Stimulated activated CD4-positive, alpha-beta T cell treated with anti-CD3 and anti-CD28 coated beads, Interleukin-1b, Interleukin-23, amount 100 ng/mL, for 1 hour (primary cell): Measurements from ENCODE around the gene OR4D2.
A peak's percentile ranks its signal among the peaks of the same experiment; 100 is the strongest.

ENCODE experiments used
- DNase-seq, 2 donors: peaks; one replicate each; pipeline ENCODE4 v3.0.0-alpha.2; 2020; ENCODE audit warnings: low read depth in 2 of 2

The OR4D2 gene

DNA sequence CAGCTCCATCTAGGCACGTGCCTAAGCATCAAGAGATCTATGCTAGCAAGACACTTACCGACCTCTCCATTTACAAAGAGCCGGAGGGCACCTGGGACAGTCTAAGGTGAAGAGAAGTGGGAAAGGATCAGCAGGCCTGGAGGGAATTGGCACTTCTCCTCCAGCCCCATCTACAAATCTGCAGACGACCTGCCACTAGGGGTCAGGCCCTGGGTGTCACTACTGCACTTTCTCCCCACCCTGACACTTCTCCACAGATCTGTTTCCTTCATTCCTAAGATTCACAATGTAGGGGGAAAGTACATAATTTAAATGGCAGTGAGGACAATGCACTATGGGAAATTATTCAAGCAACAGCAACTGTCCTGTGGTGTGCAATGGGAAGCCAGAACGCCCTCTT is 44.1 kb downstream of the OR4D2 start:
- no peak for DNase-seq

DNA sequence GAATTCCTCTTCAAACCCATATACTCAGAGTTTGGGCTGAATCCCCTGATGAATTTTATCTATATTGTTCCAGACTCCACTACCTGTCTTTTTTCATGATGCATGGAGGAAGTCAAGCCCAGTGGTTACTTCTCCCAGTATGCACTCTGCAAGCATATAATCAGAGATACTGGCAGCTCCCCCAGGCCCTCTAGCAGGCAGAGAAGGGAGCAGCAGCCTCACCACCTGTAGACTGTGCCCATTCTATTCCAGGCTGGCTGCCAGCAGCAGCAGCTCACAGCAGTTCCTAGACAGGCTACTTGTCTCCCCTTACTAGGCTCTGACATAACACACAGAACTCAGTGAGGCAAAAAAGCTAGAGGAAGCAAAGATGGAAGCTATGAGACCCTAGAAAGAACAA is 48.9 kb downstream of the OR4D2 start:
- DNase-seq, result no peak

DNA sequence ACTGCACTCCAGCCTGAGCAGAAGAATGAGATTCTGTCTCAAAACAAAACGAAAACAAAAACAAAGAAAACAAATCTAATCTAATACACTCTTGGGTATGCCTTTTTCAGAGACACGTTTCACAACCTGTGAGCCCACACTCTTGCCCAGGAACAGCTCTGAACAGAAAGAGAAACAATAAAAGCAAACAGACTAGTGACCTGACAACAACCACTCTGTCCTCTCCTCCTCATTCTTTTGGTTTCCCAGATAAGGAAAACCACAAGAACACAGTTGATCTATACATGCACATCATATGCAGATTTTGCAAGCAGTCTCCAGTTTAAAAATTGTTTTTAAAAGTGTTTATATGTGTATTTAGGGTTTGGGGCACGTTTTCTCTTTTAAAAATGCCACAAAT is 51.0 kb downstream of the OR4D2 start:
- no peak for DNase-seq

DNA sequence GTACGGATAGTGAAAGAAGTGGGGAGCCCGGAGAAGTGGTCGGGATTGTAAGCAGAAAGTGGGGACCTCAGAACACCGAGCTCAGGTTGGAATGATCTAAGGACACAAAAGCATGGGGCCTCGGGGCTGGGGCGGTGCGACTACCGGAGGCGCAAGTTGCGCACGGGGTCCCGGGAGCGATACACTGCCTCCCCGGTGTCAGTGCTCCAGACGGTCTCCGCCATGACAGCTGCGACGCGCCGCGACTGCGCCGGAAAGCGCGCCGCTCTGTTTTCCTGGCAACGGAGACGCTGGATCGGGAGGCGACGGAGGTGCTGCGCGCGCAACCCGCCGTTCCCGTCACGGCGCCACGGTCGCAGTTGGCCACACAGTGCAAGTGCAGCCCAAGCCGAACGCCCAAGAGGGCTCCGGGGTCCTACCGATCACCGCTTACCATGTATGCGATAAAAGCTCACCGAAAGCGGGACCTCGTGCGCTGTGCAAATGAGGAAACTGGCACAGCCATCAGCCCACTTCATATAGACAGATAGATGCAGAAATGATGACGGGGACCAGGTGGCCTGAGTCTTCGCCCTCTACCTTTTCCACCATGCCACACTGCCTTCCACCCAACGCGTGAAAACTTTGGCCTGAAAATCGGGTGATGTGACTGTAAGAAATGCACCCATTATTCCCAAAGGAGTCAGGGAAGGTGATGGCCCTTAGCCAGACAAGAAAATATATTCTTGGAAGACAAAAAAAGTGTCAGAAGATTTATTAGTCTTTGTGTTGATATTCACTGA is 52.4 kb downstream of the OR4D2 start, which contains the start of gene MKS1:
Gene MKS1 (minus strand): TSS at position 249 of the 782 bp plus-strand sequence. CDS start 25 bp downstream, at position 224.
- DNase-seq, result peak; percentile 88 to 89

DNA sequence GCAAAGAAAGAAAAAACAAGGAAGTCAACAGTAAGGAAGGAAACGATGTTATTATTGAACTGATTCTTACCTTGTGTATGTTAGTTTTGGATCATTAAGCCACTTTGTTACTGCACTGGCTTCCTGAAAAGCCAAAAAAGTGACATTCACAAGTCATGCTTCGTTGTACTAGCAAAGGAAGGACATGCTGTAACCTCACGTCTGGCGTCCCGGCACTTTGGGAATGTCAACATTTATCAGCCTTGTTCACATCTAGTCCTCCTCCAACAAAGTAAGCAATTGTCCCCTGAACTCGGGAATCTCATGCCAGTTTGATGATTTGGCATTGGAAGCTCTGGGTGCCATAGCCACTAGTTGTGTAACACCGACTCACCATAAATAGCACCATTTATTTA is 53.0 kb downstream of the OR4D2 start:
- no peak for DNase-seq
